SK-N-MC (cell line): Measurements from ENCODE around the gene FOXI3.

Experiments used
- EZH2 ChIP-seq: fragments of 200-600 bp; sonication (generic); IDR thresholded peaks from one replicate; pipeline ENCODE4 v1.6.1; 2017; ENCODE audit warnings: antibody characterized with exemption
- POLR2AphosphoS5 ChIP-seq: IDR thresholded peaks from 2 replicates; pipeline ENCODE4 v1.6.1; 2012; ENCODE audit warnings: mild to moderate bottlenecking, low read depth, low read length, borderline replicate concordance

DNA sequence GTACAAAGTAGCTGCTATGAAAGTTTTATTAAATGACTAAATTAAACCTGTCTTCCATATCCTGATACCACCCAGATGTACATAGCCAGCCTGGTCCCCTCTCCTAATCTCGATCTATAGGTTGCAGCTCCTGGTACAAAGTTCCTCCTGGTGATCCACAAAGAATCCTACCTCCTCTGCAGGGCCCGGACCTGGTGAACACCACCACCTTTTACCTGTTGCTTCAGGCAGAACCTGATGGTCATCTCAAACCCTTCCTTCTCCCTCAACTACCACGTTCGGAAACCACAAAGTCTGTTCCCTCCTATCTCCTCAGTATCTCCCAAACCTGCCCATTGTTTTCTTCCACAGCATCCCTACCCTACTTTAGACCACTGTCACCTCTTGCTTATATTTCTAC lies 15.5 kb downstream of the FOXI3 start:
- TF ChIP-seq EZH2, result no peak
- no peak for TF ChIP-seq POLR2AphosphoS5
